HG02642 (cell line): ENCODE results near the gene STAT1.

Source experiments
- ATAC-seq: cut with Tn5 transposase; IDR thresholded peaks from one replicate; pipeline ENCODE4 v1.9.1; 2021; ENCODE audit warnings: mild to moderate bottlenecking; ENCODE audit not compliant: unreplicated experiment, poor library complexity

The STAT1 gene

GRCh38 chr2:191032588-191033429 is 18.8 kb upstream of the STAT1 start:
- no peak for ATAC-seq

GRCh38 chr2:191031256-191031655 is 17.3 kb upstream of the STAT1 start:
- no peak for ATAC-seq

GRCh38 chr2:191030521-191031154 is 16.7 kb upstream of the STAT1 start:
- ATAC-seq = peak; percentile 89

GRCh38 chr2:191029280-191029950 is 15.4 kb upstream of the STAT1 start:
- no peak for ATAC-seq

GRCh38 chr2:191026377-191026776 is 12.4 kb upstream of the STAT1 start:
- ATAC-seq = no peak

- ATAC-seq = no peak
These were observed 11.2 kb upstream of the STAT1 start for GRCh38 chr2:191025135-191025534.

GRCh38 chr2:191023235-191023679 is 9.3 kb upstream of the STAT1 start:
- no peak for ATAC-seq

GRCh38 chr2:191020742-191021381 is 6.9 kb upstream of the STAT1 start:
- peak; percentile 16 for ATAC-seq

GRCh38 chr2:191020221-191020741 is 6.3 kb upstream of the STAT1 start:
- ATAC-seq = peak; percentile 78

- ATAC-seq = no peak
These were observed 5.4 kb upstream of the STAT1 start for GRCh38 chr2:191019376-191019775.

GRCh38 chr2:191018643-191019119 is 4.7 kb upstream of the STAT1 start:
- peak; percentile 19 for ATAC-seq

GRCh38 chr2:191018048-191018447 is 4.1 kb upstream of the STAT1 start:
- no peak for ATAC-seq

GRCh38 chr2:191015831-191016230 is 1.9 kb upstream of the STAT1 start:
- ATAC-seq = no peak

GRCh38 chr2:191015239-191015638 is 1.3 kb upstream of the STAT1 start:
- no peak for ATAC-seq

GRCh38 chr2:191014653-191015020 is 666 bp upstream of the STAT1 start:
- ATAC-seq = no peak

- no peak for ATAC-seq
These were observed 364 bp downstream of the STAT1 start for GRCh38 chr2:191013682-191013931.

GRCh38 chr2:191012845-191013681 is 908 bp downstream of the STAT1 start:
- ATAC-seq = no peak

GRCh38 chr2:191012346-191012745 is 1.6 kb downstream of the STAT1 start:
- ATAC-seq = no peak

GRCh38 chr2:191010887-191011885 is 2.8 kb downstream of the STAT1 start:
- no peak for ATAC-seq
